Cerebellar cortex (tissue), 1 donor: ENCODE measurements around the gene MFSD6.
"Not testable (repeated sequence)": the region's sequence is repeated elsewhere in the genome, so short reads cannot be mapped to it uniquely, and the experiment has no call there.

ENCODE experiments used
- DNase-seq: peaks from one replicate; pipeline ENCODE4 v3.0.0-alpha.2; 2015; ENCODE audit warnings: low spot score

MFSD6 gene

GRCh38 chr2:190407662-190408537, at the start of gene MFSD6:
Gene MFSD6 (plus strand): TSS chr2:190408355. CDS start chr2:190436030, 27,675 bp downstream.
- DNase-seq, result peak; percentile 46

- DNase-seq, result not testable (repeated sequence)
These were observed 49.3 kb upstream of the MFSD6 start for GRCh38 chr2:190358655-190359448.

- no peak for DNase-seq
These were observed 47.6 kb upstream of the MFSD6 start for GRCh38 chr2:190360561-190360960.

- DNase-seq, result no peak
These were observed 47.2 kb upstream of the MFSD6 start for GRCh38 chr2:190360965-190361364.

GRCh38 chr2:190361572-190361971, 46.6 kb upstream of the MFSD6 start:
- no peak for DNase-seq

GRCh38 chr2:190362894-190363293, 45.3 kb upstream of the MFSD6 start:
- DNase-seq, result no peak

- DNase-seq, result no peak
These were observed 42.5 kb upstream of the MFSD6 start for GRCh38 chr2:190365499-190366204.

- no peak for DNase-seq
These were observed 41.9 kb upstream of the MFSD6 start for GRCh38 chr2:190366248-190366753.

GRCh38 chr2:190367091-190367490, 41.1 kb upstream of the MFSD6 start:
- no peak for DNase-seq

GRCh38 chr2:190369635-190370034, 38.5 kb upstream of the MFSD6 start:
- DNase-seq, result no peak

- DNase-seq, result no peak
These were observed 32.1 kb upstream of the MFSD6 start for GRCh38 chr2:190376083-190376482.

GRCh38 chr2:190376591-190377245, 31.4 kb upstream of the MFSD6 start:
- no peak for DNase-seq

GRCh38 chr2:190378880-190379237, 29.3 kb upstream of the MFSD6 start:
- no peak for DNase-seq

- no peak for DNase-seq
These were observed 28.7 kb upstream of the MFSD6 start for GRCh38 chr2:190379249-190379964.

GRCh38 chr2:190380962-190381412, 27.2 kb upstream of the MFSD6 start:
- no peak for DNase-seq

- peak; percentile 85 for DNase-seq
These were observed 25.3 kb upstream of the MFSD6 start for GRCh38 chr2:190382851-190383250.

GRCh38 chr2:190387422-190387821, 20.7 kb upstream of the MFSD6 start:
- DNase-seq, result no peak

- no peak for DNase-seq
These were observed 11.9 kb upstream of the MFSD6 start for GRCh38 chr2:190396271-190396670.

GRCh38 chr2:190402986-190403603, 5.1 kb upstream of the MFSD6 start:
- no peak for DNase-seq

- no peak for DNase-seq
These were observed 3.7 kb upstream of the MFSD6 start for GRCh38 chr2:190404487-190404886.

- no peak for DNase-seq
These were observed 3.1 kb upstream of the MFSD6 start for GRCh38 chr2:190405070-190405469.
